G401 (cell line): ENCODE measurements around the gene PGRMC1. TPM values are rescaled to one million over a fixed set of nuclear protein-coding genes. Genes with fewer than 3 reads are reported as not detected.
"Not testable (repeated sequence)": the region's sequence is repeated elsewhere in the genome, so short reads cannot be mapped to it uniquely, and the experiment has no call there.

Experiments
- DNase-seq: peaks from one replicate; pipeline ENCODE4 v3.0.0-alpha.2; 2015; ENCODE audit warnings: low spot score
- in situ Hi-C: cut with HindIII; loops from 2 replicates; pipeline ENCODE4 v1.10.0; 2016; ENCODE audit warnings: low sequenced_read_pairs, mixed read lengths
- total RNA-seq: library from RNA; depleted of rRNA; stranded (reverse); fragments of >200 nt; shearing (Covaris generic); gene quantifications from 2 replicates; pipeline ENCODE4 v1.2.3, GENCODE V29; 2014; rRNA removed

The PGRMC1 gene
- 273 and 402 TPM in 2 replicates for total RNA-seq

- DNase-seq, result peak; percentile 85
Measured at GRCh38 chrX:119235872-119236622, at the start of gene PGRMC1. Gene PGRMC1 (plus strand): TSS chrX:119236285. CDS start chrX:119236364, 79 bp downstream.

DNA sequence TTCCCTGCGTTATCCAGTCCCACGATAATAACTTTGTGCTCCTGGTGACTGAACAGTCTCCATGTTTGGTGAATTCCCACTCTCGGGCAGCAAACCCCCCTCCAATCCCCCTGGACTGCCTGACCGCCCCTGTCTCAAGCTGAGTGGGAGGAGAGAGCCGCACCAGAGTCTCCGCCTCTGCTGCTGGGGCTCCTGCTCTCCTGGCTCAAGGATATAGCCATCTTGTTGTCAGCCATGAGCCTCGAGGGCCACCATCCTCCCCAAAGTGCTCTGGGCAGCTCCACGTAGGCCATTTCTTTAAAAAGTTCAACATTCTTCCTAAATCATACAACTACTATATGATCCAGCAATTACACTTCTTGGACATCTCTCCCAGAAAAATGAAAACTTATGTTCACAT is 49.3 kb upstream of the PGRMC1 start:
- DNase-seq, result no peak
- in situ Hi-C loops, result no loop called here

More at GRCh38 chrX:119235872-119236622, at the start of gene PGRMC1:
- in situ Hi-C loops, result no loop called here

DNA sequence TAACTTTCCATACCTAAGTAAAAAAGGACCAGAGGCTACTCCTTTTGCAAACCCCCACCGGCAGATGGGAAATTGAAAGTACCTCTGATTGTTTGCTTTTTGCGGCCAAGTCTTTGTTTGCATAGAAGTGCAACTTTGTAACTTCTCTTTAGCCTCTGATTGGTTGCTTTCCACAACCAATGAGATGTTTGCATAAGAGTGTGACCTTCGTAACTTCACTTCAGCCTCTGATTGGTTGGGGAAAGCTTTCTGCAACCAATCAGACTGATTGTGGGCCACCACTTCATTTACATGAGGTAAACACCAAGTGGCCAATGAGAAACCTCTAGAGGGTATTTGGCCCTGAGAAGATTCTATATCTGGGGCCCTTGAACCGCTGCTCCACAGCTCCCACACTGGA is 48.8 kb upstream of the PGRMC1 start:
- no peak for DNase-seq
- in situ Hi-C loops, result no loop called here

- no peak for DNase-seq
- in situ Hi-C loops, result no loop called here
Measured at GRCh38 chrX:119189115-119189514, 47.0 kb upstream of the PGRMC1 start.

DNA sequence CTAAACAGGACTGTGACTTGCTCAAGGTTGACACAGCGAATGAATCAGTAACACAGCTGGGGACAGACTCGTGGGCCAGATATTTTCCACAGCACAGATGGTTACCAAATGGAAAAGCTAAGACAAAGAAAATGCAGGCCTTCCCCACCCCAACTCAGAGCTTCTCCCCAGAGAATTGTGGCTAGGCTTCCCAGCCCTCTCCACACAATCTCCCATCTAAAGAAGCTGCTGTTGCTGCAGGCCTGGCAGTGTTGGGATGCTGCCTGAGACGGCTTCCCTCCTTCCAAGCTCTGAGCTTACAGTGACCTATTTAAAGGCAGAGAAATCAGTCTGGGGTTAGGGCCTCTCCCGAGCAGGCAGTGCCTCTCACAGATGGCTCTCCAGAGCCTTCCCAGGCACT is 46.5 kb upstream of the PGRMC1 start:
- in situ Hi-C loops, result no loop called here
- peak; percentile 67 for DNase-seq

DNA sequence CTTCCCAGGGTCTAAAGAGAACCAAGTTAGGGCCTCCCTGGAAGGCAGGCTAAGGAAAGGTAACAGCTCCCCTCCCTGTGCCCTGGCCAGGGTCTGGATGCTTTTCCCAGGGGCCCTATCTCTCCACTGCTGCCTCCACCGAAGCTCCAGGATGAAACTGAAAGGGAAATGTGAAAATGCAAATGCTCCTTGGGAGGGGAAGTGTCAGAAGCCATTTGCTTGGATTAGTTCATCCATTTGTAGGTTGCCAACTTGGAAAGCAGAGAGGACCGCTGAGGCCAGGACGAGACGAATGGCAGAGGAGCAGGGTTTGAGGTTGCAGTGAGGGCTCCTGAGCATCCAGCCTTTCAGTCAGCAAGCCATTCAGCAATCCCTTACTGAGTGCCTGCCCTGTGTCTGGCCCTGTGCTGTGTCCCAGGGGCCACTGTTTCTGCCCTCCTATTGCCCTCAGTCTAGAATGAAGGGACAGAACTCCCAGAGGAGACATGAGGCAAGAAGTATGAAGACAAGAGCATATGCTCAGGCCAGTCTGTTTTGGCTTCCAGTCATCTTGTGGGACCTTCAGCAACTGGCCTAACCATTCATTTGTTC is 45.9 kb upstream of the PGRMC1 start:
- peak; percentile 61 for DNase-seq
- in situ Hi-C loops, result no loop called here

DNA sequence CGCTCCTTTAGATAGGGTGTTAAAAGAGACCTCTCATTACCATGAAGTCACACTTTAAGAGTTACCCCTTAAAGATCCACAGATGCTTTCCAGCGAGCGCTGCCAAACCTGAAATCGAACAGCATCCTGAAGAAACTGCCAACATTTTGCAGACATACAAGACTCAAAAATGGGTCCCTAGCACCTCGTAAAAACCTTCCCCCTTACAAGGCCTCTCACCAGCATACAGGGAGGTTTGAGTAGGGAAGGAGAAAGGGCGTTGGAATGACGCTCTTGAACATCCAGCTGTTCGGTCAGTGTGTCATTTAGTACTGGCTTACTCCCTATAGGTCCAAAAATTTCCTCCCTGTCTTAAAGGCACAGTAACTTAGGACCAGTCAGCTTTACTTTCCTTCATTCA is 45.3 kb upstream of the PGRMC1 start:
- in situ Hi-C loops, result no loop called here
- DNase-seq, result peak; percentile 4

- in situ Hi-C loops, result no loop called here
- DNase-seq, result peak; percentile 1
Measured at GRCh38 chrX:119194621-119195020, 41.5 kb upstream of the PGRMC1 start.

- DNase-seq, result no peak
- in situ Hi-C loops, result no loop called here
Measured at GRCh38 chrX:119201570-119201969, 34.5 kb upstream of the PGRMC1 start.

DNA sequence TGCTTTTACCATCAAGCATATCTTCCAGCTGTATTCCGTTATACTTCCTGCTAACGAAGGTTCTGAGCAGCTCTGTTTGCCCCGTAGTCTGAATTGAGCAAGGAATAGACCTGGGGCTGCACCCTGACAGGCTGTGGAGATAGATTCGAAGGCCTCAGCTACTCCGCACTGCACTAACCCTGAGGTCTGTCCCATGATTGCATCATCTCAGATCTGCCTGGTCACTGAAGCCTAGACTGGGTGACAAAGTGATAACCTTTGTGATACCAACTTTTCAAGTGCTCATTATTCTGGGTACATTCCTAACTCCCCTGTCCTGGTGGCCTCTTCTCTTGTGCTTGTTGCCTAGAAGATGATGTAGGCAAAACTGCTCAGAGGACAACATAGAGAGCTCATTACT is 29.9 kb upstream of the PGRMC1 start:
- in situ Hi-C loops, result no loop called here

DNA sequence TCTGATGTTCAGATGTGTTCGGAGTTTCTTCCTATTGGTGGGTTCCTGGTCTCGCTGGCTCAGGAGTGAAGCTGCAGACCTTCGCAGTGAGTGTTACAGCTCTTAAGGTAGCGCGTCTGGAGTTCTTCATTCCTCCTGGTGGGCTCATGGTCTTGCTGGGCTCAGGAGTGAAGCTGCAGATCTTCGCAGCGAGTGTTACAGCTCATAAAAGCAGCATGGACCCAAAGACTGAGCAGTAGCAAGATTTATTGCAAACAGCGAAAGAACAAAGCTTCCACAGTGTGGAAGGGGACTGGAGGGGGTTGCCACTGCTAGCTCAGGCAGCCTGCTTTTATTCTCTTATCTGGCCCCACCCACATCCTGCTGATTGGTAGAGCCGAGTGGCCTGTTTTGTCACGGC is 28.6 kb upstream of the PGRMC1 start:
- DNase-seq, in situ Hi-C loops: not testable (repeated sequence)

More for the DNA sequence above, 29.9 kb upstream of the PGRMC1 start:
- DNase-seq, result no peak

DNA sequence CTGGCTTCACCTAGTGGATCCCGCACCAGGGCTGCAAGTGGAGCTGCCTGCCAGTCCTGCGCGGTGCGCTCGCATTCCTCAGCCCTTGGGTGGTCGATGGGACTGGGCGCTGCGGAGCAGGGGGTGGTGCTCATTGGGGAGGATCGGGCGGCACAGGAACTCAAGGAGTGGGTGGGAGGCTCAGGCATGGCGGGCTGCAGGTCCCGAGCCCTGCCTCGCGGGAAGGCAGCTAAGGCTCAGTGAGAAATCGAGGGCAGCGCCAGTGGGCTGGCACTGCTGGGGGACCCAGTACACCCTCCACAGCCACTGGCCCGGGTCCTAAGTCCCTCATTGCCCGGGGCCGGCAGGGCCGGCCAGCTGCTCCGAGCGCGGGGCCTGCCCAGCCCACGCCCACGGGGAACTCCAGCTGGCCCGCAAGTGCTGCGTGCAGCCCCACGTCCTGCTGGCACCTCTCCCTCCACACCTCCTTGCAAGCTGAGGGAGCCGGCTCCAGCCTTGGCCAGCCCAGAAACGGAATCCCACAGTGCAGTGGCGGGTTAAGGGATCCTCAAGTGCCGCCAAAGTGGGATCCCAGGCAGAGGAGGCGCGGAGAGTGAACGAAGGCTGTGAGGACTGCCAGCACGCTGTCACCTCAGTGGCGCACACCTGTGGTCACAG is 27.6 kb upstream of the PGRMC1 start:
- in situ Hi-C loops, result no loop called here
- no peak for DNase-seq

GRCh38 chrX:119210931-119211648 is 25.0 kb upstream of the PGRMC1 start:
- DNase-seq, in situ Hi-C loops: not testable (repeated sequence)

DNA sequence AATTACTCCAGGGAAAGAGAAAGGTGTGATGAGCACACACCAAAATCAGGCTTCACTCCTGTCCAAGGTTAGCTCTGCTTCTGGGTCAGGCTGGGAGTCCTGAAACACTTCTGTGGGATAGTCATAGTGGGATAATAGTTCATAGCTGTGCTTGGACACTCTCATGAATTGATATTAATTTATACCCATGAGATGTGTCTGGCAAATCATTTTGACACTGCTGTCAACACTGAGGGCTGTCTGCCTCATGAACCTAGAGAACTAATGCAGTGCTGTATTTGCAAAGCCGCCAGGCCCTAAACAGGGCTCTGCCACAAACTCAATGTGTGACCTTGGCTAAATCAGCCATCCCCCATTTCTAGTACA is 24.5 kb upstream of the PGRMC1 start:
- in situ Hi-C loops, result no loop called here
- DNase-seq, result no peak

DNA sequence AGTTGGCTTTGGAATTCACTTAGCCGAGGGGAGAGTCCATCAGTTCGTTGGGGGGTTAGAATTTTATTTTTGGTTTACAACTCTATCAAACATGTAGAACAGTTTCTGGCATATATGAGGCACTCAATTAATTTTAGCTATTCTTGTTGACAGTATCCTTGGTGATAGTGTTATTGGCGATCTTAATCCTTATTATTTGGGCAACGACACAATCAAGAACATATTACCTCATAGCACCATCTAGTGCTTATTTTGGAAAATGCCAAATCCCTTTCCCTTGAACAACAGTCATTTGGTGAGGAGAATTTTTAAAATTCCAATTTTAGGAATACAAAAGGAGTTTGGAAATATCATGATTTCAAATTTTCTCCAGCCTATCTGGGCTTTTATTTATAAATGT is 17.9 kb upstream of the PGRMC1 start:
- in situ Hi-C loops, result no loop called here
- peak; percentile 38 for DNase-seq

- DNase-seq, result no peak
- in situ Hi-C loops, result no loop called here
Measured at GRCh38 chrX:119222932-119223331, 13.2 kb upstream of the PGRMC1 start.

- in situ Hi-C loops, result no loop called here
- DNase-seq, result no peak
Measured at GRCh38 chrX:119223783-119224182, 12.3 kb upstream of the PGRMC1 start.

GRCh38 chrX:119226446-119226845 is 9.6 kb upstream of the PGRMC1 start:
- in situ Hi-C loops, result no loop called here
- no peak for DNase-seq

- in situ Hi-C loops, result no loop called here
- no peak for DNase-seq
Measured at GRCh38 chrX:119228512-119229252, 7.4 kb upstream of the PGRMC1 start.
